ENCODE measurements around the gene NUCB2.
"Not testable (repeated sequence)": the region's sequence is repeated elsewhere in the genome, so short reads cannot be mapped to it uniquely, and the experiment has no call there.

The NUCB2 gene

GRCh38 chr11:17276236-17277023 is at the start of gene NUCB2:
Gene NUCB2, plus strand, starts transcription at chr11:17276739. Its CDS starts 18,585 bp downstream, at chr11:17295324.
- peak within 1 kb of the TSS; percentile 89 for H3K9ac ChIP-seq
- peak within 1 kb of the TSS; percentile 79 for H3K4me3 ChIP-seq
- no peaks in the 10 kb centered on the region for H3K27me3 ChIP-seq
- H4K20me1 ChIP-seq, result no peaks in the 10 kb centered on the region
- peaks cover 11% of the 10 kb centered on the region for H3K36me3 ChIP-seq
- no peak for TF ChIP-seq Cebpa-rat (IDR thresholded peaks at IDR 0.05)
- no peaks in the 10 kb centered on the region for H3K9me3 ChIP-seq
- H3K27ac ChIP-seq, result peak within 1 kb of the TSS; percentile 93
- peak within 1 kb of the TSS; percentile 89 for H3K4me2 ChIP-seq
- peaks cover 54% of the 10 kb centered on the region for H3K4me1 ChIP-seq

- H3K27me3 ChIP-seq, H4K20me1 ChIP-seq: not testable (repeated sequence)
These were observed 48.2 kb upstream of the NUCB2 start for GRCh38 chr11:17228186-17228925.

GRCh38 chr11:17229481-17230152 is 46.9 kb upstream of the NUCB2 start:
- Histone ChIP-seq H3K4me3 (no peak overlapping the region), H3K27ac (no peak overlapping the region), H3K27me3 (no peaks in the 10 kb centered on the region), H3K36me3 (no peaks in the 10 kb centered on the region; the same call in 1 of the 2 replicates), H3K4me1 (peaks cover 43% of the 10 kb centered on the region), H4K20me1 (no peaks in the 10 kb centered on the region), H3K4me2 (no peak overlapping the region), H3K9me3 (no peaks in the 10 kb centered on the region), H3K9ac (no peak overlapping the region)
- TF ChIP-seq Cebpa-rat (IDR thresholded peaks at IDR 0.05), result no peak

More at GRCh38 chr11:17228186-17228925, 48.2 kb upstream of the NUCB2 start:
- H3K36me3 ChIP-seq, H3K4me2 ChIP-seq, H3K27ac ChIP-seq, H3K9ac ChIP-seq, H3K4me3 ChIP-seq, H3K9me3 ChIP-seq: not testable (repeated sequence)
- peaks cover 43% of the 10 kb centered on the region for H3K4me1 ChIP-seq

- Histone ChIP-seq H4K20me1 (no peaks in the 10 kb centered on the region), H3K27me3 (no peaks in the 10 kb centered on the region), H3K36me3 (no peaks in the 10 kb centered on the region; the same call in 1 of the 2 replicates), H3K4me3 (no peak overlapping the region), H3K9ac (no peak overlapping the region), H3K4me2 (peak overlapping the region; percentile 52), H3K27ac (no peak overlapping the region), H3K4me1 (peaks cover 38% of the 10 kb centered on the region), H3K9me3 (no peaks in the 10 kb centered on the region)
- TF ChIP-seq Cebpa-rat (IDR thresholded peaks at IDR 0.05), result peak; percentile 69; the same call in 1 of the 2 replicates
These were observed 45.4 kb upstream of the NUCB2 start for GRCh38 chr11:17230867-17231851.

GRCh38 chr11:17233101-17233500 is 43.4 kb upstream of the NUCB2 start:
- H3K27ac ChIP-seq, result no peak overlapping the region
- H3K27me3 ChIP-seq, result no peaks in the 10 kb centered on the region
- H3K36me3 ChIP-seq, result no peaks in the 10 kb centered on the region; the same call in 1 of the 2 replicates
- no peaks in the 10 kb centered on the region for H3K9me3 ChIP-seq
- no peak overlapping the region for H3K4me2 ChIP-seq
- no peak overlapping the region for H3K9ac ChIP-seq
- no peak for TF ChIP-seq Cebpa-rat (IDR thresholded peaks at IDR 0.05)
- peaks cover 30% of the 10 kb centered on the region for H3K4me1 ChIP-seq
- no peaks in the 10 kb centered on the region for H4K20me1 ChIP-seq
- H3K4me3 ChIP-seq, result no peak overlapping the region

GRCh38 chr11:17238377-17238776 is 38.2 kb upstream of the NUCB2 start:
- no peak overlapping the region for H3K4me3 ChIP-seq
- no peaks in the 10 kb centered on the region for H3K36me3 ChIP-seq
- no peak for TF ChIP-seq Cebpa-rat (IDR thresholded peaks at IDR 0.05)
- no peaks in the 10 kb centered on the region for H3K9me3 ChIP-seq
- no peaks in the 10 kb centered on the region for H4K20me1 ChIP-seq
- no peak overlapping the region for H3K4me2 ChIP-seq
- peaks cover 5% of the 10 kb centered on the region for H3K4me1 ChIP-seq
- H3K27me3 ChIP-seq, result no peaks in the 10 kb centered on the region
- H3K27ac ChIP-seq, result no peak overlapping the region
- H3K9ac ChIP-seq, result no peak overlapping the region

- not testable (repeated sequence) for H3K36me3 ChIP-seq, H3K4me3 ChIP-seq, H3K9me3 ChIP-seq, H3K27ac ChIP-seq, H3K4me2 ChIP-seq, H4K20me1 ChIP-seq, H3K9ac ChIP-seq, H3K27me3 ChIP-seq
- H3K4me1 ChIP-seq, result peaks cover 20% of the 10 kb centered on the region
These were observed 36.6 kb upstream of the NUCB2 start for GRCh38 chr11:17239927-17240326.

- Histone ChIP-seq H3K27ac (no peak overlapping the region), H3K9ac (no peak overlapping the region), H3K4me3 (no peak overlapping the region), H3K27me3 (no peaks in the 10 kb centered on the region), H3K9me3 (no peaks in the 10 kb centered on the region), H3K4me2 (no peak overlapping the region), H3K36me3 (no peaks in the 10 kb centered on the region), H3K4me1 (peaks cover 24% of the 10 kb centered on the region), H4K20me1 (no peaks in the 10 kb centered on the region)
- TF ChIP-seq Cebpa-rat (IDR thresholded peaks at IDR 0.05), result no peak
These were observed 35.8 kb upstream of the NUCB2 start for GRCh38 chr11:17240780-17241179.

GRCh38 chr11:17242954-17243353 is 33.6 kb upstream of the NUCB2 start:
- peaks cover 24% of the 10 kb centered on the region for H3K4me1 ChIP-seq
- H3K4me2 ChIP-seq, H4K20me1 ChIP-seq, H3K4me3 ChIP-seq, H3K9ac ChIP-seq, H3K36me3 ChIP-seq, H3K9me3 ChIP-seq, H3K27me3 ChIP-seq, H3K27ac ChIP-seq: not testable (repeated sequence)

All from BLaER1 (cell line).